ENCODE data around the gene CALM1. TPM values are rescaled to one million over a fixed set of nuclear protein-coding genes. Genes with fewer than 3 reads are reported as not detected.
A peak's percentile ranks its signal among the peaks of the same experiment; 100 is the strongest.

Gene CALM1
- total RNA-seq, 4 donors from 2014 or later: 407 to 1,329 (median 886) TPM

GRCh38 chr14:90355540-90356518 is 41.0 kb upstream of the CALM1 start:
- TF ChIP-seq POLR2A (IDR thresholded peaks at IDR 0.05): no peak
- peak in 2 of 6 experiments; percentile 10 to 26 for TF ChIP-seq CTCF (IDR thresholded peaks at IDR 0.05)
- Histone ChIP-seq H3K4me1 (peaks cover 0 to 6% (median 0%) of the 10 kb centered on the region in 4 donors), H3K27ac (peak overlapping the region in 2 of 4 donors; percentile 51 to 78), H3K36me3 (no peaks in the 10 kb centered on the region), H3K27me3 (no peaks in the 10 kb centered on the region), H3K4me3 (no peak overlapping the region), H3K9me3 (no peaks in the 10 kb centered on the region)
- peak in 1 of 3 donors; percentile 53 for DNase-seq

- peaks cover 0 to 6% (median 0%) of the 10 kb centered on the region in 4 donors for H3K4me1 ChIP-seq
- no peak overlapping the region for H3K4me3 ChIP-seq
- H3K27me3 ChIP-seq: no peaks in the 10 kb centered on the region
- TF ChIP-seq POLR2A (IDR thresholded peaks at IDR 0.05) (no peak), CTCF (IDR thresholded peaks at IDR 0.05) (no peak)
- no peak for DNase-seq
- H3K9me3 ChIP-seq: no peaks in the 10 kb centered on the region
- H3K27ac ChIP-seq: no peak overlapping the region
- no peaks in the 10 kb centered on the region for H3K36me3 ChIP-seq
Measured at GRCh38 chr14:90356925-90357324, 39.9 kb upstream of the CALM1 start.

GRCh38 chr14:90358359-90358758 is 38.5 kb upstream of the CALM1 start:
- TF ChIP-seq POLR2A (IDR thresholded peaks at IDR 0.05) (no peak), CTCF (IDR thresholded peaks at IDR 0.05) (no peak)
- no peak overlapping the region for H3K27ac ChIP-seq
- H3K9me3 ChIP-seq: no peaks in the 10 kb centered on the region
- peaks cover 0 to 6% (median 0%) of the 10 kb centered on the region in 4 donors for H3K4me1 ChIP-seq
- no peak overlapping the region for H3K4me3 ChIP-seq
- no peaks in the 10 kb centered on the region for H3K36me3 ChIP-seq
- no peaks in the 10 kb centered on the region for H3K27me3 ChIP-seq
- no peak for DNase-seq

GRCh38 chr14:90361865-90362557 is 34.8 kb upstream of the CALM1 start:
- no peak for DNase-seq
- Histone ChIP-seq H3K9me3 (no peaks in the 10 kb centered on the region), H3K27me3 (no peaks in the 10 kb centered on the region), H3K4me3 (no peak overlapping the region), H3K4me1 (peaks cover 0 to 6% (median 0%) of the 10 kb centered on the region in 4 donors), H3K27ac (peak overlapping the region in 1 of 4 donors; percentile 10), H3K36me3 (no peaks in the 10 kb centered on the region)
- TF ChIP-seq CTCF (IDR thresholded peaks at IDR 0.05) (no peak), POLR2A (IDR thresholded peaks at IDR 0.05) (no peak)

- H3K36me3 ChIP-seq: no peaks in the 10 kb centered on the region
- no peak for TF ChIP-seq POLR2A (IDR thresholded peaks at IDR 0.05)
- no peak for TF ChIP-seq CTCF (IDR thresholded peaks at IDR 0.05)
- peaks cover 0 to 6% (median 0%) of the 10 kb centered on the region in 4 donors for H3K4me1 ChIP-seq
- no peak overlapping the region for H3K4me3 ChIP-seq
- no peak overlapping the region for H3K27ac ChIP-seq
- H3K9me3 ChIP-seq: no peaks in the 10 kb centered on the region
- DNase-seq: no peak
- no peaks in the 10 kb centered on the region for H3K27me3 ChIP-seq
Measured at GRCh38 chr14:90362558-90362896, 34.3 kb upstream of the CALM1 start.
